Measurements from ENCODE around the gene ETV1.

GRCh38 chr7:13947535-13947934 is 41.9 kb downstream of the ETV1 start:
- TF ChIP-seq EP300 (IDR thresholded peaks at IDR 0.05) (no peak), POLR2AphosphoS5 (IDR thresholded peaks at IDR 0.05) (no peak)
- TF ChIP-seq, protein P1, sequence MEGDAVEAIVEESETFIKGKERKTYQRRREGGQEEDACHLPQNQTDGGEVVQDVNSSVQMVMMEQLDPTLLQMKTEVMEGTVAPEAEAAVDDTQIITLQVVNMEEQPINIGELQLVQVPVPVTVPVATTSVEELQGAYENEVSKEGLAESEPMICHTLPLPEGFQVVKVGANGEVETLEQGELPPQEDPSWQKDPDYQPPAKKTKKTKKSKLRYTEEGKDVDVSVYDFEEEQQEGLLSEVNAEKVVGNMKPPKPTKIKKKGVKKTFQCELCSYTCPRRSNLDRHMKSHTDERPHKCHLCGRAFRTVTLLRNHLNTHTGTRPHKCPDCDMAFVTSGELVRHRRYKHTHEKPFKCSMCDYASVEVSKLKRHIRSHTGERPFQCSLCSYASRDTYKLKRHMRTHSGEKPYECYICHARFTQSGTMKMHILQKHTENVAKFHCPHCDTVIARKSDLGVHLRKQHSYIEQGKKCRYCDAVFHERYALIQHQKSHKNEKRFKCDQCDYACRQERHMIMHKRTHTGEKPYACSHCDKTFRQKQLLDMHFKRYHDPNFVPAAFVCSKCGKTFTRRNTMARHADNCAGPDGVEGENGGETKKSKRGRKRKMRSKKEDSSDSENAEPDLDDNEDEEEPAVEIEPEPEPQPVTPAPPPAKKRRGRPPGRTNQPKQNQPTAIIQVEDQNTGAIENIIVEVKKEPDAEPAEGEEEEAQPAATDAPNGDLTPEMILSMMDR (IDR thresholded peaks at IDR 0.05), result no peak
